ES-I3 (cell line): ENCODE data around the gene VAV2.

Experiments used
- H3K36me3 ChIP-seq: 2 replicates; pipeline ENCODE4 v1.6.1; 2013; ENCODE audit warnings: mild to moderate bottlenecking, low read length, control low read depth, moderate library complexity; ENCODE audit not compliant: insufficient read depth
- H3K4me1 ChIP-seq: 2 replicates; pipeline ENCODE4 v1.6.1; 2013; ENCODE audit warnings: mild to moderate bottlenecking, control low read depth, low read length; ENCODE audit not compliant: insufficient read depth
- H3K9ac ChIP-seq: 2 replicates; pipeline ENCODE4 v1.6.1; 2013; ENCODE audit warnings: low read depth, mild to moderate bottlenecking, low read length, moderate library complexity
- H3K9me3 ChIP-seq: 2 replicates; pipeline ENCODE4 v1.6.1; 2013; ENCODE audit warnings: mild to moderate bottlenecking, low read length, moderate library complexity; ENCODE audit not compliant: control insufficient read depth, insufficient read depth

VAV2 gene

DNA sequence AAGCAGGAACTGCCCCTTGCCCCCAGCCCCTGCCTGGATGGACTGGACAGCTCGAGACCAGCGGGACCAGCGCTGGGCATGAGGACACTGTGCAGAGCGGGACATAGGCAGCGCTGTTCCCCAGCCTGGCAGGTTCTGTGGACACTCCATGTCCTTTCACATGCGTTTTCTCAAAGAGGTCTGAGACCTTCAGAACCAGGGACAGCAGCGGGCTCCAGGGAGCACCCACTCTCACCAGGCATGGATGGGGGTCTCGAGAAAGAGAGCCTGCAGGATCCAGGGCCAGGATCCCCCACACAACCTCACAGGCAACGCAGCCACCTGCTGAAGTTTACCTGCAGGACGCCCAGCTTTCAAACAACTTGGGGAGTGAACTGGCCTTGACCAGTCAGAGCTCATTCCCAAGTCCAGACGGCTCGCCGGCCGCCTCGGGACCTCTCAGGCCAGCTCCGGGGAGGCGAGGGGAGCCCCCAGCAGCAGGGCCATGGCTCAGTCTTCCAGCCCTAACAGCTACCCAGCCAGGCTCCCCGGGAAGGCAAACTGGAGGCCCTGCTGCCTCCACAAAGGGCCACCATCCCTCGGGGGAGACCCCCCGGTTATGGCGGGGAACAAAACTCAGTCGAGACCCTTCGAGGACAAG, 181.4 kb downstream of the VAV2 start:
- H3K9ac ChIP-seq, result no peak overlapping the region
- H3K36me3 ChIP-seq, result peaks cover 5% of the 10 kb centered on the region; the same call in 1 of the 2 replicates
- no peaks in the 10 kb centered on the region for H3K4me1 ChIP-seq
- no peaks in the 10 kb centered on the region for H3K9me3 ChIP-seq

DNA sequence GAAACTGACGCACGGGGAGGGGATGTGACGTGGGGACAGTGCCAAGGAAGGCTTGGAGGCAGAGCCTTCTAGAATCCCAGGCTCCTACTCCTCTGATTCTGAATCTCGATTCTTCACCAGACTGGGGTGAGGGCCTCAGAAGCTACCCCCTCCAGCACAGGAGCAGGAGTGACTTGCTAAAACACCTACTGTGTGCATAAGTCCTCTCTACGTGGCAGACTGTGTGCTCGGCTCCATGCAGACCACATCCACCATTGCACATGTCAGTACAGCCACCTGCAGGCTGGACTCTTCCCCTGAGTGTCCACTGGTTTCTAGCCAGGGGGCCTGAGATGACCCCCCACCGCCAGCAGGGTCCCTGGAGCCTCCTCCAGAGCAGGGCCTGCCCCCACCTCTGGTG, 182.8 kb downstream of the VAV2 start:
- Histone ChIP-seq H3K9me3 (no peaks in the 10 kb centered on the region), H3K4me1 (no peaks in the 10 kb centered on the region), H3K9ac (no peak overlapping the region), H3K36me3 (peaks cover 8% of the 10 kb centered on the region; the same call in 1 of the 2 replicates)

DNA sequence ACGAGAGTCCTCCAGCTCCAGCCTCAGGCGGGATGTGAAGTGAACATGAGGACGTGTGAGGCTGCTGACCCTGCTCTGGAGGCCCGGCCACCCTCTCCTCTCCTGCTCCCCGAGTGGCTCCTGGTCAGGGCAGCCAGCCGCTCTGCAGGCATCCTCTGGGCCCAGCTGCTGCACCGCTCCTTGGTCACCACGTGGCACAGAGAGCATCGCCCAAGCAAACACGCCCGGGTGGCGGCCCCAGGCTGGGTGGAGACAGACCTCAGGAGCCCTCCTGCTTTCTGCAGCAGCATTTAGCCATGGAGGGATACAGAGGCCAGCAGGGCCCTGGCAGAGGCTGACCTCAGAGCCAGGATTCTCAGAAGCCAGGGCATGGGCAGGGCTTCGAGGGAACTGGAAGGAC, 184.3 kb downstream of the VAV2 start:
- Histone ChIP-seq H3K36me3 (peaks cover 8% of the 10 kb centered on the region; the same call in 1 of the 2 replicates), H3K9ac (no peak overlapping the region), H3K4me1 (no peaks in the 10 kb centered on the region), H3K9me3 (no peaks in the 10 kb centered on the region)

DNA sequence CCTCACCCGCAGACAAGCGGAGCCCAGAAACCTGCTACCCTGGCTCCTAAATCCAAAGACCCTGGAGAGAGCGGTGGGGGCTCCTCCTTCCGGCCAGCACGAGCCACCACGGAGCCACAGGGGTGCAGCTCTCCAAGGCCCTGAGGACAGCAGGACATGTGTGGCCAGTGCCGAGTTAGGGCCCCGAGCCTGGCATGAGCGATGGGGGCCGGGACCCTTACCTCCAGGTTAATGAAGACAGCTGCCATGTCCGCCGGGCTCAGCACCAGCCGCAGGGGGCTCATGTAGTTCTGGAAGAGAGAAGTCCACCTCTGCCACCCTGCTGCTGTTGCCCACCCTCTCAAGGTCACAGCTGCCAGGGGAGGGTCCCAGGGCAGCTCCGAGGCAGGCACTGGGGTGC, 185.1 kb downstream of the VAV2 start:
- Histone ChIP-seq H3K9ac (no peak overlapping the region), H3K36me3 (peaks cover 8% of the 10 kb centered on the region; the same call in 1 of the 2 replicates), H3K4me1 (no peaks in the 10 kb centered on the region), H3K9me3 (no peaks in the 10 kb centered on the region)

DNA sequence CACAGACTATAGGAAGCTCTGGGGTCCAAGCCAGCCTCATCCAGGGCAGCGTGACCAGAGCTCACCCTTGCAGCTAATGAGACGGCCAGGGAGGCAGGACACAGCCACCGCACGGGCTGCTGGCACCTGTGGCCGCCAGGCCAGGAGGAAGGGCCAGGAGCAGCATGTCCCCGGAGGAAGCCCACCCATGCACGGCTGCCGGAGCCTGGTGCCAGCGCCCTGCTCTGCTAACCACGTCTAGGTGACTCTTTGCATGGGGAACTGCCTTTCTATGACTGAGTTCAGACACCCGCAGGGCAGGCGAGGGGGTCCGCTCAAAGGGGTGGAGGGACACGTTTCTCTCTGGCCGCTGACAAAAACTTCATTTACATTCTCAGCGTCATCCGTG, 185.5 kb downstream of the VAV2 start:
- no peaks in the 10 kb centered on the region for H3K4me1 ChIP-seq
- H3K9ac ChIP-seq, result no peak overlapping the region
- peaks cover 8% of the 10 kb centered on the region; the same call in 1 of the 2 replicates for H3K36me3 ChIP-seq
- H3K9me3 ChIP-seq, result no peaks in the 10 kb centered on the region

DNA sequence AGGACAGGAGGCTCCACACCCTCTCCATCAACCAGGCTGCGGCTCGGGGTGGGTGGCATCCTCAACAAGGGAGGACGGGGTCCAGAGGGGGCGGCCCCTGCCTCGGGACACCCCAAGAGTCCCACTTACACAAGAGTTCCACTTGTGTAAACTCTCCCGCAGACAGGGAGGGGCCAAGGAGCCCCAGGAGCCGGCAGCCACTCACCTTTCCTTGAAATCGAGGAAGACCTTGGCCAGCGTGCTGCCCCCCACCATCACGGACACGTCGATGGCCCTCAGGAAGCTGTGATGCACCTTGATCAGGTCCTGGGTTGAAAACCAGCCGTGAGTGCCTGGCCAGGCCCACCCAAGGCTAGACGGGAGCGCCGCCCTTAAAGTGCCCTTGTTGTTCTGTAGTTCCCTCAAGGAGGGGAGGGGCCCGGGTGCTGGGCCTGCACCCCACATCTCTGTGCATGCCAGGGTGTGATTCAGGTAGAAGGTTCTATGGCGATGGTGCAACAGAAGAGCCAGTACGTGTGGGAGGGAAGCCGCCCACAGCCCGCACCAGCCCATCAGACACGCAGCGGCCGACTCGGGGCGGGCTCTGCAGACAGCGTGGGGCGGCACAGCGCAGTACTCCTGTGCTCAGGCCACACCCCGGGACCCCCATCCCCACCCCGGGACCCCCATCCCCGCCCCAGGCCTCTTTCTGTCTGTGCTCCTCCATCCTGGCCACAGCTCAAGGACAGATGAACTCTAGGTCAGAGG, 186.1 kb downstream of the VAV2 start:
- Histone ChIP-seq H3K9me3 (no peaks in the 10 kb centered on the region), H3K36me3 (peaks cover 8% of the 10 kb centered on the region; the same call in 1 of the 2 replicates), H3K4me1 (no peaks in the 10 kb centered on the region), H3K9ac (no peak overlapping the region)

DNA sequence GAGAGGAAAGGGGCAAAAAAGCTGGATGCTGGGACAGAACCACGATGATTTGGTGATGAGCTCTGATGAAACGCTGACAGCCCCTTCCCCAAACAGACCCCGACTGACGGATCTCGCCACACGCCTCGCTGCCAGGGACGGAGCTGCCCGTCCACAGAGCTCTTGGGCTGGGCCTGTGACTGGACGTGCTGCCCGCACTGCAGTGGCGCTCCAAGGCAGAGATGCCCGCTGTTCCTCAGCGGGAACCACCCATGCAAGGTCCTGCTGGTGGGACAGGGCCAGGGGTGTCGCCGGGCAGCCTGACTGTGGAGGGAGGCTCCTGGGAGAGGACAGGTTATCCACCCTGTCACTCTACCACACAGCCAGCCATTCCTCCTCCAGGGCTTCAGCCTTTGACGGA, 187.9 kb downstream of the VAV2 start:
- Histone ChIP-seq H3K9ac (no peak overlapping the region), H3K9me3 (no peaks in the 10 kb centered on the region), H3K4me1 (no peaks in the 10 kb centered on the region), H3K36me3 (peaks cover 8% of the 10 kb centered on the region; the same call in 1 of the 2 replicates)

DNA sequence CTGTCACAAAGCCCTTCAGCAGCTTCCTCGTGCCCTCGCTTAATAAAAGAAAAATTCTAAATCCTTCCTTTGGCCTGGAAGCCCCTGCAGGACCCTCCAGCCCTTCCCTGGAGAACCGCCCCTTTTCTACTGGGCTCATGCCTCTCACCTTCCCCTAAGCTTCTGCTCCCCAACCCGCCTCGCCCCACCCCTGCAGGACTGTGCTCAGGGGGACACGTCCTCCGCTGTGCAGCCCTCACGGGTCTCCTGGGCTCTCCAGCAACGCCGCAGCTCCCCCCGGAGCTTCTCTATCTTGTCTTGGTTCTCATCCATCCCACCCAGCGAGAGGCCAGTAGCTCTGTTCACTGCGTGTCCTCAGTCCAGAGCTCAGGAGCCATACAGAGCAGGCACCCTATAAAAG, 188.4 kb downstream of the VAV2 start:
- no peaks in the 10 kb centered on the region for H3K9me3 ChIP-seq
- H3K36me3 ChIP-seq, result peaks cover 8% of the 10 kb centered on the region; the same call in 1 of the 2 replicates
- no peak overlapping the region for H3K9ac ChIP-seq
- no peaks in the 10 kb centered on the region for H3K4me1 ChIP-seq

DNA sequence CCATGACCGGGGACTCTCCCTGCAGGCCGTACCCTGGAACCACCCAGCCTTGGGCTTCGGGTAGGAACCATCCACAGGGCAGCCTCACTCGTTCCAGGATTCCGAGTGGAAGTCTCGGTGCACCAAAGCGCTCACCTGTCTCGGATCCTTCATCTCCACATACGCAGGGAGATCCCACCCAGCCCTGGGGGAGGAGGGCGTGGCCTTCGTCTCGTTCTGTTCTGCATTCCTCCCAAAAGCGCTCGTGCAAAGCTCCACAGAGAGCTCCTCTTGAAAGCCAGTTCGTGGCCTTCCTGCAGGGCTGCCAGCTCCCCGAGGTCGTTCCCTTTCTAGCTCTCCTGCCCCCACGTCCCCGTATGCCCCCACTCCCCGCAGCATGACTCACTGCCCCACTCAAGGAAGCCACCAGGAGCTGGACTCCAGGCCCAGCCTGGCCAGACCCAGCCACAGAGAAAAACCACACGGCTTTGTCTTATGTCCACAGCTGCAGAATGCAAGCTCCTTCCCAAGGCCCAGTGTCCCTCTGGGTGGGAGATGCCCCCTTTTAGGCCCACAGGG, 189.0 kb downstream of the VAV2 start:
- Histone ChIP-seq H3K9me3 (no peaks in the 10 kb centered on the region), H3K4me1 (no peaks in the 10 kb centered on the region), H3K9ac (no peak overlapping the region), H3K36me3 (peaks cover 6% of the 10 kb centered on the region; the same call in 1 of the 2 replicates)

DNA sequence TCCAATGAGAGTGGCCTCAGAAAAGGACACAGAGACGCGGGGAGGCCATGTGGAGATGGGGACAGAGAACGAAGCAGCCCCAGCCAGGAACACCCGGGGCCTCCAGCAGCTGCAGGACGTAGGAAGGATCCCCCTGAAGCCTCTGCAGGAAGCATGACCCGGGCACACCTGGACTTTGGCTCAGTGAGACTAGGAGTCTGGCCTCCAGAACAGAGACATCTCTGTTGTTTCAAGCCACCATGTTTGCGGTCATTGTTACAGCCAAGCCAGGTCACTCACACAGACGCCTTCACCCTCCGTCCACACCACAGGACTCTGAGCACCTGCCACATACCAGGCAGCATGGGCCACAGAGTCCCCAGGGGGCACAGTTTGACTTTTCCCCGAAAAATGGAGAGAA, 190.4 kb downstream of the VAV2 start:
- Histone ChIP-seq H3K9me3 (no peaks in the 10 kb centered on the region), H3K36me3 (peaks cover 6% of the 10 kb centered on the region; the same call in 1 of the 2 replicates), H3K9ac (no peak overlapping the region), H3K4me1 (no peaks in the 10 kb centered on the region)

DNA sequence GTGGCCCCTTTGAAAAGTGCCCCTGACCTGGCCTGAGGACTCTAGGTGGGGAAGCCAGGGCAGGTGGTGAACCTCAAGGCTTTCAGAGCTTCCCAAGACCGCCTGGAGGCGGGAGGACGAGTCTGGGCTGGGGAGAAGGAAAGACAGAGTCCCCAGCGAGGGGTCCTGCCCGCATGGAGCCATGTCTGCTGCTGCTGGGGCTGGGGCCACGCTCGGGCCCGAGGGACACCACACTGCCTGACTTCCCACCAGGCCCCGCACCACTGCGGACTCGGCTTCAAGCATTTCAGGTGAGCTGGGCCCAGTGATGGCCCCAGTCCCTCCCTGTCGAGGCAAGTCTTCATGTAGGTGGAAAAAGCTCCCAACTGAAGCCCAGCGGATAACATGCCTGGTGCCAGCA, 191.9 kb downstream of the VAV2 start:
- Histone ChIP-seq H3K9ac (no peak overlapping the region), H3K9me3 (no peaks in the 10 kb centered on the region), H3K4me1 (no peaks in the 10 kb centered on the region), H3K36me3 (peaks cover 5% of the 10 kb centered on the region; the same call in 1 of the 2 replicates)

DNA sequence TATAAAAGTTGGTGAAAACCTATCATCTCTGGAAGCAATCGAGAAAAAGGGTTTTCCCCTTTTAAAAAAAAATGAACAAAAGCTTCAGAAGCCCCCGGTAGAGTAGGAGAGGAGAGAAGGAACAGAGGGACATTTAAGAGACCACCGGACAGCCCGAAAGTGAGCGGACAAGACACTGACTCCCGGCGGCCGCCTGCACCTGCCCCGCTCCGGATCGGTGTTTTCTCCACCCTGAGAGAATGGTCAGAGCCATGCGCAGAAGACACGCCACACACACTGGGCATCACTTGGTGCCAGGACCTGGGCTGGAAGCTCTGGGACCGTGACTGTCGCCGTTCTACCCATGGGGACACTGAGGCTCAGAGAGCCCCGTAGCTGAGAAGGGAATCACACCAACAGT, 192.4 kb downstream of the VAV2 start:
- H3K4me1 ChIP-seq, result no peaks in the 10 kb centered on the region
- no peaks in the 10 kb centered on the region; the same call in 1 of the 2 replicates for H3K36me3 ChIP-seq
- H3K9ac ChIP-seq, result no peak overlapping the region
- no peaks in the 10 kb centered on the region for H3K9me3 ChIP-seq

DNA sequence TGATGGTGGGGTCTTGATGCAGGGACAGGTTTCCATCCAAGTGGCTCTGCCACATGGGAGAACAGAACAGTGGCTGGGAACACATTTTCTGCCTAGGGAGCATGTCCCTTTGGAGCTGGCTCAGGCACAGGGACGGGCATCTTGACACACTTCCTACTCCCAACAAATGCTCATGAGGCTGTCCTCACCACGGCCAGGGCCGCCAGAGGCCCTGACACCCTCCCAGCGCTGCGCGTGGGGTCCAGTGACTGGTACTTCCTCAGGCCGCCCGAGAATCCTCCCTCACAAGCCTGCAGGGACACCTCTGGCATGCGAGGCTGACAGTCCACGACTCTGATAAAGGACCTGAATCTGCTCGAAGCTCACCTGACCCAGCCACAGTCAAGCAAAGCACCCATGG, 193.0 kb downstream of the VAV2 start:
- H3K9me3 ChIP-seq, result no peaks in the 10 kb centered on the region
- H3K4me1 ChIP-seq, result no peaks in the 10 kb centered on the region
- no peak overlapping the region for H3K9ac ChIP-seq
- H3K36me3 ChIP-seq, result no peaks in the 10 kb centered on the region; the same call in 1 of the 2 replicates

DNA sequence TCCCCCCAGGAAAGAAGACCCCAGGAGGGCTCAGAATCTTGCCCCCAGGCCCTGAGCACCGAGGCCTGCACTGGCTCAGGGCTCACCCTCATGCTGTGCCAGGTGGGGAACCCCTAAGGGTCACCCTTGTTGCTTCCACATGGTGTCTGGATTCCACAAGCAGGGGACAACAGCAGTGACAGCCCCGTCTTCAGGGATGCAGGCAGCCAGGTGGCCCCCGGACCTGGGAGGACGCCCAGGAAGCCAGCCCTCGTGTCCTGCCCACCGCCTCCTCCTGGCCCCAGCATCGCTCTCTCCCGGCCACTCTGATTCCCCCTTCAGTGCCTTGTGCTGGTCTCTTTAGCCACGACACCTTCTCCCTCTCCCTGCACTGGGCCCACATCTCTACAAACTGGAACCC, 194.0 kb downstream of the VAV2 start:
- Histone ChIP-seq H3K9ac (no peak overlapping the region), H3K9me3 (no peaks in the 10 kb centered on the region), H3K36me3 (no peaks in the 10 kb centered on the region; the same call in 1 of the 2 replicates), H3K4me1 (no peaks in the 10 kb centered on the region; the same call in 1 of the 2 replicates)
